ENCODE data around the gene OBSCN. TPM values are rescaled to one million over a fixed set of nuclear protein-coding genes. Genes with fewer than 3 reads are reported as not detected.

The OBSCN gene
- total and polyA plus RNA-seq, 2 of the 4 experiments (the other 2 are of a cell fraction) = 4.1 to 9.5 TPM

- ATAC-seq (ENCODE audit: low read depth) = no peak
- CTCF ChIA-PET = interaction anchor here (0.5 kb wide), 1 partner anchor 19 kb away, joined by 4 read pairs; no protein-coding TSS in a partner anchor
These were observed 141.9 kb downstream of the OBSCN start for GRCh38 chr1:228349701-228350171.

More at GRCh38 chr1:228349701-228350171, 141.9 kb downstream of the OBSCN start:
- no peak overlapping the region for H3K4ac ChIP-seq (ENCODE audit: low read depth, low read length)
- no peak overlapping the region for H4K5ac ChIP-seq (ENCODE audit: low read depth, low read length)
- WGBS, 2 experiments (ENCODE audit: extremely low coverage in 2 of 2, insufficient read length in 1 of 2) = 73% methylated on average over 2 of the region's 15 CpGs; no CpG with 5 or more reads in 1 of the 2 experiments
- H2BK15ac ChIP-seq (ENCODE audit: low read depth, low read length) = no peak overlapping the region
- no peak overlapping the region for H3K23ac ChIP-seq (ENCODE audit: low read depth, low read length)
- no peak overlapping the region for H3K56ac ChIP-seq (ENCODE audit: extremely low read depth, insufficient read depth, low read length)
- H3K27ac ChIP-seq (ENCODE audit: insufficient read depth, low read length) = no peak overlapping the region
- H3K18ac ChIP-seq (ENCODE audit: low read depth, low read length) = no peak overlapping the region
- no peak overlapping the region for H4K91ac ChIP-seq (ENCODE audit: insufficient read depth, low read depth, low read length)
- H3K9me1 ChIP-seq (ENCODE audit: insufficient read depth, low read length) = no peaks in the 10 kb centered on the region
- no peak overlapping the region for H3K9ac ChIP-seq (ENCODE audit: low read depth, low read length)
- H4K8ac ChIP-seq (ENCODE audit: low read depth in 2 of 2, low read length in 2 of 2) = no peak overlapping the region
- no peak overlapping the region for H2AFZ ChIP-seq (replicated peaks; ENCODE audit: low read length, poor library complexity)
- no peak overlapping the region for H2BK120ac ChIP-seq (ENCODE audit: low read depth, low read length)
- no peak overlapping the region for H3K14ac ChIP-seq (replicated peaks; ENCODE audit: low read depth, low read length)
- TF ChIP-seq USF2 (IDR thresholded peaks at IDR 0.05; ENCODE audit: low read depth, low read length) (no peak), FOS (IDR thresholded peaks at IDR 0.05; ENCODE audit: low read depth, low read length) (no peak), POLR2A (IDR thresholded peaks at IDR 0.05; ENCODE audit: low read depth, low read length) (no peak), SMC3 (IDR thresholded peaks at IDR 0.05; ENCODE audit: low read depth, low read length) (no peak), CHD1 (IDR thresholded peaks at IDR 0.05; ENCODE audit: low read depth, low read length) (no peak), RAD21 (IDR thresholded peaks at IDR 0.05; ENCODE audit: low read length) (no peak), MXI1 (IDR thresholded peaks at IDR 0.05; ENCODE audit: borderline replicate concordance, low read depth, low read length) (no peak), CEBPB (IDR thresholded peaks at IDR 0.05; ENCODE audit: low read depth, low read length) (no peak), CTCF (conservative IDR thresholded peaks at IDR 0.05; ENCODE audit: low read depth, low read length) (no peak), MAZ (IDR thresholded peaks at IDR 0.05; ENCODE audit: borderline replicate concordance, low read depth, low read length) (no peak), NFE2L2 (IDR thresholded peaks at IDR 0.05; ENCODE audit: low read depth, low read length) (no peak), BHLHE40 (IDR thresholded peaks at IDR 0.05; ENCODE audit: low read depth, low read length) (no peak), RFX5 (IDR thresholded peaks at IDR 0.05; ENCODE audit: low read depth, low read length) (no peak)
- H2BK5ac ChIP-seq (ENCODE audit: low read depth, low read length, poor library complexity, severe bottlenecking) = no peak overlapping the region
- peaks cover 1% of the 10 kb centered on the region; the same call in 1 of the 2 replicates for H3K9me3 ChIP-seq (ENCODE audit: control insufficient read depth, insufficient read depth, low read length)
- no TSS peak for BruUV-seq (replicated peaks)
- POLR2A ChIA-PET (ENCODE audit: unreplicated experiment) = no interaction called here
- dilution Hi-C loops (cut with HindIII; ENCODE audit: low sequenced_read_pairs, unreplicated experiment) (no loop called here), in situ Hi-C loops (cut with MboI; ENCODE audit: low sequenced_read_pairs) (no loop called here), intact Hi-C loops (cut with micrococcal nuclease) (no loop called here)
- no peak overlapping the region for H2BK20ac ChIP-seq (ENCODE audit: low read depth, low read length)
- H2AK5ac ChIP-seq (ENCODE audit: low read depth, low read length) = no peak overlapping the region
- H3K4me1 ChIP-seq (ENCODE audit: control insufficient read depth, insufficient read depth, low read length) = no peaks in the 10 kb centered on the region
- no peaks in the 10 kb centered on the region for H3K79me1 ChIP-seq (ENCODE audit: low read depth in 1 of 2, low read length in 2 of 2)
- no peak for DNase-seq
- no peaks in the 10 kb centered on the region for H3K36me3 ChIP-seq (ENCODE audit: control insufficient read depth, insufficient read depth, low read length)
- H3K27me3 ChIP-seq (ENCODE audit: control insufficient read depth, insufficient read depth, low read length) = peaks cover 2% of the 10 kb centered on the region
- H2AK9ac ChIP-seq (replicated peaks; ENCODE audit: low read depth, low read length, poor library complexity) = no peak overlapping the region
- H4K20me1 ChIP-seq (ENCODE audit: insufficient read depth, low read length) = no peaks in the 10 kb centered on the region
- H3K4me2 ChIP-seq (ENCODE audit: low read depth, low read length) = no peak overlapping the region
- no peak overlapping the region for H3K4me3 ChIP-seq (ENCODE audit: insufficient read depth, low read depth, low read length)
